Renal cortex interstitium (tissue), 15 donors: ENCODE data around the gene SPIN4. TPM values are rescaled to one million over a fixed set of nuclear protein-coding genes. Genes with fewer than 3 reads are reported as not detected.
"Not testable (repeated sequence)": the region's sequence is repeated elsewhere in the genome, so short reads cannot be mapped to it uniquely, and the experiment has no call there.

Source experiments
- DNase-seq, 11 donors: peaks; one replicate each; pipeline ENCODE4 v3.0.0-alpha.2; 2013; ENCODE audit warnings: low read depth in 9 of 11, low spot score in 4 of 11; ENCODE audit errors: extremely low read depth in 1 of 11
- long read RNA-seq, 16 experiments: transcript quantifications; one replicate each; lab custom pipeline, GENCODE V29; 2026
- polyA plus RNA-seq, 3 donors: library from polyadenylated mRNA; unstranded; fragments of 120-200 nt; gene quantifications; one replicate each; pipeline ENCODE4 v1.2.1, GENCODE V29; 2013; ENCODE audit not compliant: insufficient read length in 3 of 3

SPIN4 gene
- polyA plus RNA-seq: 10 to 100 TPM; 23.7 to 27.7 (median 24.5) TPM
- long read RNA-seq, donor 1, full-length matches to known transcripts: 14 of 14 reads
- long read RNA-seq, donor 1, partial matches to known transcripts: 0 of 14 reads
- long read RNA-seq, donor 1, other reads (novel, unspliced or antisense): 0 of 14 reads
- long read RNA-seq, donor 2, full-length matches to known transcripts: 19 of 19 reads
- long read RNA-seq, donor 2, partial matches to known transcripts: 0 of 19 reads
- long read RNA-seq, donor 2, other reads (novel, unspliced or antisense): 0 of 19 reads
- long read RNA-seq, donor 3, full-length matches to known transcripts: 32 of 32 reads
- long read RNA-seq, donor 3, partial matches to known transcripts: 0 of 32 reads
- long read RNA-seq, donor 3, other reads (novel, unspliced or antisense): 0 of 32 reads
- long read RNA-seq, donor 4, full-length matches to known transcripts: 31 of 31 reads
- long read RNA-seq, donor 4, partial matches to known transcripts: 0 of 31 reads
- long read RNA-seq, donor 4, other reads (novel, unspliced or antisense): 0 of 31 reads
- long read RNA-seq, donor 5, full-length matches to known transcripts: 62 of 62 reads
- long read RNA-seq, donor 5, partial matches to known transcripts: 0 of 62 reads
- long read RNA-seq, donor 5, other reads (novel, unspliced or antisense): 0 of 62 reads
- long read RNA-seq, donor 6, full-length matches to known transcripts: 24 of 24 reads
- long read RNA-seq, donor 6, partial matches to known transcripts: 0 of 24 reads
- long read RNA-seq, donor 6, other reads (novel, unspliced or antisense): 0 of 24 reads
- long read RNA-seq, donor 7, full-length matches to known transcripts: 49 of 49 reads
- long read RNA-seq, donor 7, partial matches to known transcripts: 0 of 49 reads
- long read RNA-seq, donor 7, other reads (novel, unspliced or antisense): 0 of 49 reads
- long read RNA-seq, donor 8, full-length matches to known transcripts: 35 of 35 reads
- long read RNA-seq, donor 8, partial matches to known transcripts: 0 of 35 reads
- long read RNA-seq, donor 8, other reads (novel, unspliced or antisense): 0 of 35 reads
- long read RNA-seq, donor 9, full-length matches to known transcripts: 27 of 27 reads
- long read RNA-seq, donor 9, partial matches to known transcripts: 0 of 27 reads
- long read RNA-seq, donor 9, other reads (novel, unspliced or antisense): 0 of 27 reads
- long read RNA-seq, donor 10, full-length matches to known transcripts: 41 of 41 reads
- long read RNA-seq, donor 10, partial matches to known transcripts: 0 of 41 reads
- long read RNA-seq, donor 10, other reads (novel, unspliced or antisense): 0 of 41 reads
- long read RNA-seq, donor 11, full-length matches to known transcripts: 18 of 18 reads
- long read RNA-seq, donor 11, partial matches to known transcripts: 0 of 18 reads
- long read RNA-seq, donor 11, other reads (novel, unspliced or antisense): 0 of 18 reads
- long read RNA-seq, donor 12, full-length matches to known transcripts: 13 of 13 reads
- long read RNA-seq, donor 12, partial matches to known transcripts: 0 of 13 reads
- long read RNA-seq, donor 12, other reads (novel, unspliced or antisense): 0 of 13 reads
- long read RNA-seq, donor 13, full-length matches to known transcripts: 36 of 36 reads
- long read RNA-seq, donor 13, partial matches to known transcripts: 0 of 36 reads
- long read RNA-seq, donor 13, other reads (novel, unspliced or antisense): 0 of 36 reads
- long read RNA-seq, donor 14, full-length matches to known transcripts: 17 of 17 reads
- long read RNA-seq, donor 14, partial matches to known transcripts: 0 of 17 reads
- long read RNA-seq, donor 14, other reads (novel, unspliced or antisense): 0 of 17 reads
- long read RNA-seq, donor 15, full-length matches to known transcripts: 10 of 10 reads
- long read RNA-seq, donor 15, partial matches to known transcripts: 0 of 10 reads
- long read RNA-seq, donor 15, other reads (novel, unspliced or antisense): 0 of 10 reads
- long read RNA-seq, donor 16, full-length matches to known transcripts: 42 of 42 reads
- long read RNA-seq, donor 16, partial matches to known transcripts: 0 of 42 reads
- long read RNA-seq, donor 16, other reads (novel, unspliced or antisense): 0 of 42 reads

GRCh38 chrX:63350941-63351616, at the start of gene SPIN4:
TSS of gene SPIN4 (minus strand) at chrX:63351332. CDS start at chrX:63350819, 513 bp downstream.
- peak; percentile 53 to 81 (median 75) for DNase-seq

- DNase-seq: no peak
Measured at GRCh38 chrX:63400340-63400739, 49.2 kb upstream of the SPIN4 start.

- no peak for DNase-seq
Measured at GRCh38 chrX:63394872-63395271, 43.7 kb upstream of the SPIN4 start.

- DNase-seq: not testable (repeated sequence)
Measured at GRCh38 chrX:63393094-63393493, 42.0 kb upstream of the SPIN4 start.

GRCh38 chrX:63387411-63387810, 36.3 kb upstream of the SPIN4 start:
- DNase-seq: no peak

- not testable (repeated sequence) for DNase-seq
Measured at GRCh38 chrX:63384263-63384662, 33.1 kb upstream of the SPIN4 start.

- not testable (repeated sequence) for DNase-seq
Measured at GRCh38 chrX:63373012-63373411, 21.9 kb upstream of the SPIN4 start.

- DNase-seq: not testable (repeated sequence)
Measured at GRCh38 chrX:63367699-63368098, 16.6 kb upstream of the SPIN4 start.

GRCh38 chrX:63363788-63364187, 12.7 kb upstream of the SPIN4 start:
- DNase-seq: no peak

- DNase-seq: no peak
Measured at GRCh38 chrX:63361494-63361893, 10.4 kb upstream of the SPIN4 start.

- DNase-seq: no peak
Measured at GRCh38 chrX:63354484-63354883, 3.4 kb upstream of the SPIN4 start.

- DNase-seq: peak in 3 of 11 donors; percentile 9 to 18 (median 15)
Measured at GRCh38 chrX:63350465-63350877, 661 bp downstream of the SPIN4 start.

GRCh38 chrX:63349307-63349706, 1.8 kb downstream of the SPIN4 start:
- no peak for DNase-seq

GRCh38 chrX:63330681-63331080, 20.5 kb downstream of the SPIN4 start:
- DNase-seq: no peak

- DNase-seq: no peak
Measured at GRCh38 chrX:63327788-63328187, 23.3 kb downstream of the SPIN4 start.

- DNase-seq: no peak
Measured at GRCh38 chrX:63299596-63299995, 51.5 kb downstream of the SPIN4 start.
